ENCODE results near the gene DPPA5.

The DPPA5 gene

GRCh38 chr6:73348550-73349204 lies 5.4 kb downstream of the DPPA5 start:
- H3K36me3 ChIP-seq (ENCODE audit: insufficient read depth, low read length), result no peaks in the 10 kb centered on the region
- H3K9me2 ChIP-seq (replicated peaks; ENCODE audit: low read depth, low read length), result no peaks in the 10 kb centered on the region
- H3K9ac ChIP-seq (ENCODE audit: low read depth, low read length, poor library complexity, severe bottlenecking), result no peak overlapping the region
- no peak overlapping the region for H3K4me2 ChIP-seq (ENCODE audit: low read depth, low read length, poor library complexity, severe bottlenecking)
- no peaks in the 10 kb centered on the region for H3K9me3 ChIP-seq (ENCODE audit: insufficient read depth, low read depth, low read length)
- no peaks in the 10 kb centered on the region for H3K27me3 ChIP-seq (ENCODE audit: insufficient read depth, low read length, poor library complexity, severe bottlenecking)
- no peaks in the 10 kb centered on the region for H3F3A ChIP-seq (ENCODE audit: low read depth)
- no peaks in the 10 kb centered on the region for H3K79me2 ChIP-seq (ENCODE audit: insufficient read depth, low read length)
- no peaks in the 10 kb centered on the region for H3K4me1 ChIP-seq (ENCODE audit: insufficient read depth, low read length, poor library complexity, severe bottlenecking)
- no peaks in the 10 kb centered on the region for H4K20me1 ChIP-seq (ENCODE audit: insufficient read depth, low read length, poor library complexity, severe bottlenecking)
- no peak overlapping the region for H3K4me3 ChIP-seq (ENCODE audit: low read length, poor library complexity, severe bottlenecking)
- no peak overlapping the region for H2AFZ ChIP-seq (ENCODE audit: low read length)
- TF ChIP-seq CTCF (conservative IDR thresholded peaks at IDR 0.05; ENCODE audit: low read length) (no peak), EZH2phosphoT487 (IDR thresholded peaks at IDR 0.05; ENCODE audit: borderline replicate concordance) (no peak)

- TF ChIP-seq EZH2phosphoT487 (IDR thresholded peaks at IDR 0.05; ENCODE audit: borderline replicate concordance) (no peak), CTCF (conservative IDR thresholded peaks at IDR 0.05; ENCODE audit: low read length) (no peak)
- H3K9me3 ChIP-seq (ENCODE audit: insufficient read depth, low read depth, low read length), result no peaks in the 10 kb centered on the region
- H3K9ac ChIP-seq (ENCODE audit: low read depth, low read length, poor library complexity, severe bottlenecking), result no peak overlapping the region
- H3K4me3 ChIP-seq (ENCODE audit: low read length, poor library complexity, severe bottlenecking), result no peak overlapping the region
- no peaks in the 10 kb centered on the region for H4K20me1 ChIP-seq (ENCODE audit: insufficient read depth, low read length, poor library complexity, severe bottlenecking)
- no peaks in the 10 kb centered on the region for H3K36me3 ChIP-seq (ENCODE audit: insufficient read depth, low read length)
- no peaks in the 10 kb centered on the region for H3K79me2 ChIP-seq (ENCODE audit: insufficient read depth, low read length)
- no peaks in the 10 kb centered on the region for H3F3A ChIP-seq (ENCODE audit: low read depth)
- no peak overlapping the region for H3K4me2 ChIP-seq (ENCODE audit: low read depth, low read length, poor library complexity, severe bottlenecking)
- H3K27me3 ChIP-seq (ENCODE audit: insufficient read depth, low read length, poor library complexity, severe bottlenecking), result no peaks in the 10 kb centered on the region
- no peaks in the 10 kb centered on the region for H3K4me1 ChIP-seq (ENCODE audit: insufficient read depth, low read length, poor library complexity, severe bottlenecking)
- H3K9me2 ChIP-seq (replicated peaks; ENCODE audit: low read depth, low read length), result no peaks in the 10 kb centered on the region
- H2AFZ ChIP-seq (ENCODE audit: low read length), result no peak overlapping the region
Observed at GRCh38 chr6:73343164-73343563, 10.9 kb downstream of the DPPA5 start.

GRCh38 chr6:73342174-73342573 lies 11.9 kb downstream of the DPPA5 start:
- no peaks in the 10 kb centered on the region for H3F3A ChIP-seq (ENCODE audit: low read depth)
- no peaks in the 10 kb centered on the region for H3K36me3 ChIP-seq (ENCODE audit: insufficient read depth, low read length)
- H3K4me1 ChIP-seq (ENCODE audit: insufficient read depth, low read length, poor library complexity, severe bottlenecking), result no peaks in the 10 kb centered on the region
- no peak overlapping the region for H3K9ac ChIP-seq (ENCODE audit: low read depth, low read length, poor library complexity, severe bottlenecking)
- no peaks in the 10 kb centered on the region for H3K79me2 ChIP-seq (ENCODE audit: insufficient read depth, low read length)
- no peak overlapping the region for H2AFZ ChIP-seq (ENCODE audit: low read length)
- no peaks in the 10 kb centered on the region for H4K20me1 ChIP-seq (ENCODE audit: insufficient read depth, low read length, poor library complexity, severe bottlenecking)
- H3K27me3 ChIP-seq (ENCODE audit: insufficient read depth, low read length, poor library complexity, severe bottlenecking), result no peaks in the 10 kb centered on the region
- no peak overlapping the region for H3K4me3 ChIP-seq (ENCODE audit: low read length, poor library complexity, severe bottlenecking)
- H3K4me2 ChIP-seq (ENCODE audit: low read depth, low read length, poor library complexity, severe bottlenecking), result no peak overlapping the region
- no peaks in the 10 kb centered on the region for H3K9me3 ChIP-seq (ENCODE audit: insufficient read depth, low read depth, low read length)
- H3K9me2 ChIP-seq (replicated peaks; ENCODE audit: low read depth, low read length), result no peaks in the 10 kb centered on the region
- no peak for TF ChIP-seq CTCF (conservative IDR thresholded peaks at IDR 0.05; ENCODE audit: low read length)
- no peak for TF ChIP-seq EZH2phosphoT487 (IDR thresholded peaks at IDR 0.05; ENCODE audit: borderline replicate concordance)
